ENCODE results near the gene DIPK1B.
"Not testable (repeated sequence)": the region's sequence is repeated elsewhere in the genome, so short reads cannot be mapped to it uniquely, and the experiment has no call there.

The DIPK1B gene

GRCh38 chr9:136755302-136756133 is 43.1 kb downstream of the DIPK1B start:
- DNase-seq, result not testable (repeated sequence)

DNA sequence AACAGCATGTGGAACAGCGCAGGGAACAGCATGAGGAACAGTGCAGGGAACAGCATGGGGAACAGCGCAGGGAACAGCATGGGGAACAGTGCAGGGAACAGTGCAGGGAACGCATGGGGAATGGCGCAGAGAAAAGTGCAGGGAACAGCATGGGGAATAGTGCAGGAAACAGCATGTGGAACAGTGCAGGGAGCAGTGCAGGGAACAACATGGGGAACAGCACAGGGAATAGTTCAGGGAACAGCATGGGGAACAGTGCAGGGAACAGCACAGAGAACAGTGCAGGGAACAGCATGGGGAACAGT is 43.7 kb downstream of the DIPK1B start:
- DNase-seq, result no peak

GRCh38 chr9:136756836-136757235 is 44.5 kb downstream of the DIPK1B start:
- no peak for DNase-seq

DNA sequence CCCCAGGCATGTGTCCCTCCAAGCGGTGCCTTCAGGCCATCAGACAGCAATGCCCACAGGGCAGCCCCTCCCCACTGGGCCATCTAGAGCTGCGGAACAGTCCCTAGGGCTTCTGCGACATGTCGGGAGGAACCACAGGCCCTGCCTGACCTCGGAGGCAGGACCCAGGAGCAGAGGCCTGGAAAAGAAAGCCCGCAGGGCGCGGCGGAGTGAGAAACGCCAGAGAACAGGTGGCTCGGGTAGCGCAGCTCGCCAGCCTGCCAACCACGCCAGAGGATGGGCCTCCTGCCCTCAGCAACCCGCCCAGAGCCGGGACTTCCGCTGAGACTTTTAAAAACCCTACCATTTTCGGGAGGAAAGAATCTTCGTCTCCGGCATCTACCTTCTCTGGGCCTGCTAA is 45.0 kb downstream of the DIPK1B start:
- DNase-seq, result no peak

- DNase-seq, result no peak
Observed at GRCh38 chr9:136757751-136758140, 45.4 kb downstream of the DIPK1B start.

DNA sequence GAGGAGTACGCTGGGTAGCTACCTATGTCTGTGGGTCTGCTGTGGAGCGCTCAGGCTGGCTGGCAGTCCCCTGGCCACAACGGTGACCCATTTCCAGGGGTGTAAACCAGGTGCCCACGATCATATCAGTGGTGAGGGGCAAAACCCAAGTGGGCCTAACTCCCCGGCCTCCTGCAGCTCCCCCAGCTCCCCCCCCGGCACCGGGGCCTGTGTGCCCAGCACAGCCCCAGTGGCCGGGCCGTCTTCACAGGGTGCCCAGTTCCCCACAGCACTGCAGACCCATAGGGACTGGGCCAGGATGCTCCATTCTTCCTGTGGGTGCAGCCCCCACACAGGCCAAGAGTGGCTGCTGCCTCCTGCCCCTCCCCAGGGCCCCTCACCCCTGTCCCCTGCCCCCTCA is 46.6 kb downstream of the DIPK1B start:
- no peak for DNase-seq

- no peak for DNase-seq
Observed at GRCh38 chr9:136759436-136760325, 47.3 kb downstream of the DIPK1B start.

GRCh38 chr9:136760424-136760823 is 48.1 kb downstream of the DIPK1B start:
- DNase-seq, result no peak

GRCh38 chr9:136760834-136761544 is 48.6 kb downstream of the DIPK1B start:
- peak; percentile 68 for DNase-seq

GRCh38 chr9:136761545-136761981 is 49.2 kb downstream of the DIPK1B start:
- no peak for DNase-seq

DNA sequence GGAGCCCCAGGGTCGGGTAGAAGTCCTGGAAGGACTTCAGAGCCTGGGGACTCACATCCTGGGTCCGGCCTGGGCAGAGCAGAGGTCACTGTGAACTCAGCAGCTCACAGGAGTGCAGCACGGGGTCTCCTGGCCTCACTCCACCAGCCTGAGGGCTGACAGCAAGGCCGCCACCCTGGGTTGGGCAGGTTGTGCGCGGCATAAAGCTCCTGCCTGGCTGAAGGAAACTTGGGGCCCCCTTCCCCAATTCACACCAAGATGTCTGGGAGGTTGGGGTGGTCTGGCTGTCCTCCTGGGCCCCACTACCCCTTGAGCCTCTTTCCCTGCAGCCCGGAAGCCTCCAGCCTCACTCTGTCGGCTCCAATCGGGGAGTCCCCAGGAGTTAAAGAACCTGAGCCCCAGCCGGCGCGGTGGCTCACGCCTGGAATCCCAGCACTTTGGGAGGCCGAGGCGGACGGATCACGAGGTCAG is 49.9 kb downstream of the DIPK1B start:
- DNase-seq, result no peak

GRCh38 chr9:136762915-136763648 is 50.7 kb downstream of the DIPK1B start:
- DNase-seq, result no peak

GRCh38 chr9:136763649-136764035 is 51.3 kb downstream of the DIPK1B start:
- DNase-seq, result no peak

DNA sequence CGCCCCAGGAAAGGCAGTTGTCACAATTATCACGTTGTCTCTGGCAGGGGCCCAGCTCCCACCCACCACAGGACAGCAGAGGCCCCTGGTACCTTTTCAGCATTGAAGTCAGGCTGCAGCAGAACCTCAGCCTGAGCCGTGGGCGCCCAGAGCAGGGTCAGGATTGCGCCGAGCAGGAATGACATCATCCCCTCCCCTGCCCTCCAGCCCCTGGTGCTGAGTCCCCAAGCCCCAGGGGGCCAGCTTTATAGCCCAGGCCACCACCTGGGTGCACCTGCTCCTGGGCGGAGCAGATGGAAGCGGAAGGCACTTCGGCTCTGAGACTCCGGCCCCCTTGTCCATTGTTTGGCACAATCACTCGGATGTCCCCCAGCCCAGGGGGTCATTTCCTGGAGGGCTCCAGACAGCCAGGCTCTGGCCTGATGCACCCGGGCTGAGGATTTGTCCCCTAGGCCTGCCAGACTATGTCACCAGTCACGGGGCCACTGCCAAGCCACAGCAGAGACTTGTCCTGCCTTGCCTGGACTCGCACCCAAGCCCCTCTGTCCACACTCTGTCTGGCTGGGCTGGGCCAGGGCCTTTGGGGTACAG is 52.0 kb downstream of the DIPK1B start, which contains the start of gene LCN15:
Gene LCN15 (minus strand): TSS at position 218 of the 591 bp plus-strand sequence. CDS start 30 bp downstream, at position 188.
- no peak for DNase-seq

- no peak for DNase-seq
Observed at GRCh38 chr9:136765041-136765440, 52.7 kb downstream of the DIPK1B start.

DNA sequence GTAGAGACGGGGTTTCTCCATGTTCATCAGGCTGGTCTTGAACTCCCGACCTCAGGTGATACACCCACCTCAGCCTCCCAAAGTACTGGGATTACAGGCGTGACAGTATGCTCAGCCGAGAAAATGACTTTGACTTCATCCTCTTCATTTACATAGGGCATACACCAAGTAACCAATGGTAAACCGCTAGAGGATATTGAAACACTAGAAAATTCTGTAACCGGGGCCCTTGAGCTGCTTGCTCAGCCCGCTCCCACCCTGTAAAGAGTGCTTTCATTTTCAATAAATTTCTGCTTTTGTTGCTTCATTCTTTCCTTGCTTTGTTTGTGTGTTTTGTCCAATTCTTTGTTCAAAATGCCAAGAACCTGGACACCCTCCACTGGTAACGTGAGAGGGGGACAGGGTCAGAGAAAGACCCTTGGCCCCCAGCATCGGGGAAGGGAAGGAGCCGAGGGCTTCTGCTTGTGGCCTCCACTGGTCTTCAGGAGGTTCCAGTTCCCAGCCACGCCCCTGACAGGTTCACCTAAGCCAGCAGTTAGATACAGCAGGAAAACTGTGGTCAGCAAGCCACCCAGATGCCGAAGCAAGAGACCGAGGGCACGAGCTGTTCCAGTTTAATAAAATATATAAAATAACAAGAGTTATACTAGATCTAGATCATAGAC is 53.5 kb downstream of the DIPK1B start:
- peak; percentile 24 for DNase-seq

DNA sequence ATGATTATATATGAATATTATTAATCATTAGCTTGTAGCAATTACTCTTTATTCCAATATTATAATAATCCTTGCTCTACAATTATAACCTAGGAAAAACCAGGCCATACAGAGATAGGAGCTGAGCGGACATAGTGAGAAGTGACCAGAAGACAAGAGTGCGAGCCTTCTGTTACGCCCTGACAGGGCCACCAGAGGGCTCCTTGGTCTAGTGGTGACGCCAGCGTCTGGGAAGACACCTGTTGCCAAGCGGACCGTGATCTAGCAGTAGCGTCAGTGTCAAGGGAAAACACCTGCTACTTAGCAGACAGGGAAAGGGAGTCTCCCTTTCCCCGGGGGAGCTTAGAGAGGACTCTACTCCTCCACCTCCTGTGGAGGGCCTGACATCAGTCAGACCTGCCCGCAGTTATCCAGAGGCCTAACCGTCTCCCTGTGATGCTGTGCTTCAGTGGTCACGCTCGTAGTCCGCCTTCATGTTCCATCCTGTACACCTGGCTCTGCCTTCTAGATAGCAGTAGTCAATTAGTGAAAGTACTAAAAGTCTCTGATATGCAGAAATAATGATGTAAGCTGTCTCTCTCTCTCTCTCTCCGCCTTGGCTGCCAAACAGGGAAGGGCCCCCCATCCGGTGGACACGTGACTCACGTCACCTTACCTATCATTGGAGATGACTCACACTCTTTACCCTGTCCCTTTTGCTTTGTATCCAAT is 54.2 kb downstream of the DIPK1B start:
- DNase-seq, result peak; percentile 38

- no peak for DNase-seq
Observed at GRCh38 chr9:136769710-136770191, 57.4 kb downstream of the DIPK1B start.

GRCh38 chr9:136771907-136772415 is 59.6 kb downstream of the DIPK1B start:
- no peak for DNase-seq

GRCh38 chr9:136773386-136774044 is 61.1 kb downstream of the DIPK1B start:
- no peak for DNase-seq

All from MV-4-11 (cell line).